Spleen (tissue), 11 donors: ENCODE results near the gene SH3D19. TPM values are rescaled to one million over a fixed set of nuclear protein-coding genes. Genes with fewer than 3 reads are reported as not detected.

ENCODE experiments used
- DNase-seq: peaks from one replicate; pipeline ENCODE4 v3.0.0-alpha.2; 2020
- H3K27ac ChIP-seq, 8 donors: fragments of 200-600 bp; sonication (generic) in 7 of 8; 1 replicate in 4 of 8; 2 replicates in 4 of 8; pipeline versions ENCODE4 v1.5.0 to v1.8.0; 2016 to 2021; ENCODE audit warnings: inconsistent platforms in 4 of 8, mild to moderate bottlenecking in 4 of 8, moderate library complexity in 1 of 8
- H3K27me3 ChIP-seq, 7 donors: fragments of 200-600 bp; sonication (generic) in 6 of 7; replicated peaks in 1 of 7; 1 replicate in 4 of 7; 2 replicates in 3 of 7; pipeline versions ENCODE4 v1.5.0 to v1.8.0; 2016 to 2021; ENCODE audit warnings: inconsistent platforms in 3 of 7, mild to moderate bottlenecking in 1 of 7
- H3K36me3 ChIP-seq, 6 donors: fragments of 200-600 bp; sonication (generic) in 5 of 6; 1 replicate in 4 of 6; 2 replicates in 2 of 6; pipeline versions ENCODE4 v1.5.0 to v1.8.0; 2016 to 2021; ENCODE audit warnings: inconsistent platforms in 2 of 6
- H3K4me1 ChIP-seq, 6 donors: fragments of 200-600 bp; sonication (generic) in 5 of 6; 1 replicate in 3 of 6; 2 replicates in 3 of 6; pipeline versions ENCODE4 v1.5.0 to v1.8.0; 2016 to 2021; ENCODE audit warnings: inconsistent platforms in 3 of 6
- H3K4me3 ChIP-seq, 8 donors: fragments of 200-600 bp; sonication (generic) in 7 of 8; 1 replicate in 4 of 8; 2 replicates in 4 of 8; pipeline versions ENCODE4 v1.5.0 to v1.8.0; 2016 to 2021; ENCODE audit warnings: inconsistent platforms in 4 of 8, mild to moderate bottlenecking in 4 of 8, moderate library complexity in 2 of 8
- H3K9me3 ChIP-seq, 8 donors: fragments of 200-600 bp; sonication (generic) in 7 of 8; 1 replicate in 4 of 8; 2 replicates in 4 of 8; pipeline versions ENCODE4 v1.5.0 to v1.8.0; 2016 to 2021; ENCODE audit warnings: inconsistent platforms in 4 of 8
- CTCF ChIP-seq, 11 experiments: fragments of 200-600 bp in 7 of 11; fragments of 450-650 bp in 4 of 11; sonication (generic) in 4 of 11; IDR thresholded peaks in 8 of 11; conservative IDR thresholded peaks in 3 of 11; 1 replicate in 7 of 11; 2 replicates in 4 of 11; pipeline versions ENCODE4 v1.4.0 to v1.8.0; 2016 to 2021; ENCODE audit warnings: antibody characterized with exemption in 11 of 11, inconsistent platforms in 4 of 11, mild to moderate bottlenecking in 1 of 11
- POLR2A ChIP-seq, 3 donors: fragments of 450-650 bp; IDR thresholded peaks; one replicate each; pipeline ENCODE4 v1.5.1; 2017; ENCODE audit warnings: antibody characterized with exemption in 3 of 3, mild to moderate bottlenecking in 1 of 3
- POLR2AphosphoS5 ChIP-seq, 3 donors: sonication (generic); formaldehyde crosslinking; IDR thresholded peaks; one replicate each; pipeline ENCODE4 v1.5.1; 2017; ENCODE audit warnings: antibody characterized with exemption in 3 of 3
- WGBS, 5 donors: extraction: QIAGEN DNeasy Blood & Tissue Kit in 3 of 5; methylation state at CpG; one replicate each; pipeline versions ENCODE4 v1.1.5 to v1.1.7; 2013 to 2018; 5-methylcytosine and 5-hydroxymethylcytosine counted together
- intact Hi-C: fragments of 100-400 bp; cut with DNase I; formaldehyde crosslinking; loops from one replicate; pipeline ENCODE4 v1.15.0; 2023; ENCODE audit warnings: low total_unique reads
- polyA plus RNA-seq, 3 donors: library from polyadenylated mRNA; stranded (reverse); fragments of 200-250 nt; gene quantifications; one replicate each; pipeline ENCODE4 v1.2.1, GENCODE V29; 2013
- total RNA-seq, 7 donors: library from RNA; depleted of rRNA in 3 of 7; stranded (reverse); fragments of >200 nt in 3 of 7; fragmentation: NEBNext Ultra II Directional in 4 of 7; extraction: Animal tissue kit (Norgen Biotek cat#: 25700) in 4 of 7; gene quantifications; one replicate each; pipeline versions ENCODE4 v1.1.0 to v1.2.1, GENCODE V29; 2016 to 2021
- donor health status: healthy with polysubstance abuse.
- donor health status: DM: no; HTN: no; CAD: no; lungs with moderate emphysema.
- donor health status: DM: no; HTN: no; CAD: no.
- donor health status: Bipolar disorder and iron deficiency.
- donor health status: healthy.
- donor health status: DM: no; HTN: no; CAD: no.
- donor health status: DM: yes; HTN: yes; CAD: no.

The SH3D19 gene
- total and polyA plus RNA-seq, 10 donors = 3.0 to 33.3 (median 14.7) TPM

GRCh38 chr4:151175754-151176631, 149.4 kb downstream of the SH3D19 start:
- intact Hi-C loops = no loop called here
- Histone ChIP-seq H3K9me3 (no peaks in the 10 kb centered on the region), H3K36me3 (peaks cover 0 to 11% (median 0%) of the 10 kb centered on the region in 6 donors), H3K4me3 (no peak overlapping the region), H3K4me1 (no peaks in the 10 kb centered on the region), H3K27ac (no peak overlapping the region), H3K27me3 (no peaks in the 10 kb centered on the region)
- DNase-seq = no peak
- TF ChIP-seq POLR2AphosphoS5 (IDR thresholded peaks at IDR 0.05) (no peak), CTCF (IDR thresholded peaks at IDR 0.05 in 8 of 11, conservative IDR thresholded peaks at IDR 0.05 in 3 of 11) (no peak), POLR2A (IDR thresholded peaks at IDR 0.05) (no peak)
- WGBS, 5 donors = 86 to 95% (median 91%) methylated on average over 8 of the region's 8 CpGs

DNA sequence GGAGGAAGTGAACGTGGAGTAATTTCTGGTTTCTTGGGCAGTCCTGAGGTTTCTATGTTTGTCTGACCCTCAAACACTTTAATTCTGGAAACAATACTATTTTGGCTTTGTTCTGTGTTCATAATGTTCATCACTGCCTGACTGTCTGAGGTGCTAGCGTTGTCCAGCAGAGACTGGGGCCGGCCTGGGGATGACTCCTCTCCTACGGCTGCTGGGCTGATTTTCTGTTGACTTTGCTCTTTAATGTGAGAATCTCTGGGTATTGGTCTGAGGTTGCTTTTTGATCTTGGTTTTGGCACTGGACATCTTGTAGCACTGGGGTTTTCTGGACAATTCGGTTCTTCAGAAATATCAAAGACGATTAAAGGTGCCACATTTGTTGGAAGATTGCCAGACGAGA, 150.2 kb downstream of the SH3D19 start:
- intact Hi-C loops = no loop called here
- TF ChIP-seq POLR2AphosphoS5 (IDR thresholded peaks at IDR 0.05) (no peak), POLR2A (IDR thresholded peaks at IDR 0.05) (no peak), CTCF (IDR thresholded peaks at IDR 0.05 in 8 of 11, conservative IDR thresholded peaks at IDR 0.05 in 3 of 11) (no peak)
- Histone ChIP-seq H3K27me3 (no peaks in the 10 kb centered on the region), H3K9me3 (no peaks in the 10 kb centered on the region), H3K27ac (no peak overlapping the region), H3K36me3 (peaks cover 0 to 11% (median 0%) of the 10 kb centered on the region in 6 donors), H3K4me3 (no peak overlapping the region), H3K4me1 (no peaks in the 10 kb centered on the region)
- 75 to 94% (median 86%) methylated on average over 7 of the region's 7 CpGs for WGBS, 5 donors
- DNase-seq = no peak

GRCh38 chr4:151174784-151175183, 150.6 kb downstream of the SH3D19 start:
- intact Hi-C loops = no loop called here
- no peaks in the 10 kb centered on the region for H3K27me3 ChIP-seq
- 86 to 95% (median 90%) methylated on average over 7 of the region's 7 CpGs for WGBS, 5 donors
- H3K4me3 ChIP-seq = no peak overlapping the region
- DNase-seq = no peak
- H3K4me1 ChIP-seq = no peaks in the 10 kb centered on the region
- H3K9me3 ChIP-seq = no peaks in the 10 kb centered on the region
- no peak for TF ChIP-seq POLR2A (IDR thresholded peaks at IDR 0.05)
- TF ChIP-seq POLR2AphosphoS5 (IDR thresholded peaks at IDR 0.05) = no peak
- TF ChIP-seq CTCF (IDR thresholded peaks at IDR 0.05 in 8 of 11, conservative IDR thresholded peaks at IDR 0.05 in 3 of 11) = no peak
- peaks cover 0 to 11% (median 0%) of the 10 kb centered on the region in 6 donors for H3K36me3 ChIP-seq
- H3K27ac ChIP-seq = no peak overlapping the region

GRCh38 chr4:151173871-151174270, 151.5 kb downstream of the SH3D19 start:
- Histone ChIP-seq H3K9me3 (no peaks in the 10 kb centered on the region), H3K27ac (no peak overlapping the region), H3K4me3 (no peak overlapping the region), H3K36me3 (peaks cover 0 to 11% (median 0%) of the 10 kb centered on the region in 6 donors), H3K4me1 (no peaks in the 10 kb centered on the region), H3K27me3 (no peaks in the 10 kb centered on the region)
- TF ChIP-seq CTCF (IDR thresholded peaks at IDR 0.05 in 8 of 11, conservative IDR thresholded peaks at IDR 0.05 in 3 of 11) (no peak), POLR2A (IDR thresholded peaks at IDR 0.05) (no peak), POLR2AphosphoS5 (IDR thresholded peaks at IDR 0.05) (no peak)
- WGBS, 5 donors = 45 to 74% (median 54%) methylated on average over 3 of the region's 3 CpGs
- DNase-seq = no peak
- intact Hi-C loops = no loop called here
